Heart right ventricle (tissue), 16 donors: ENCODE data around the gene UHMK1. TPM values are rescaled to one million over a fixed set of nuclear protein-coding genes. Genes with fewer than 3 reads are reported as not detected.

Experiments
- ATAC-seq, 8 donors: fragments of 200-7000 bp; cut with Tn5 transposase; one replicate each; pipeline ENCODE4 v1.9.1; 2020; ENCODE audit warnings: mild to moderate bottlenecking in 8 of 8, moderate library complexity in 8 of 8, moderate number of reproducible peaks in 1 of 8
- DNase-seq, 2 donors: peaks; one replicate each; pipeline ENCODE4 v3.0.0-alpha.2; 2020
- H3K27ac ChIP-seq, 10 donors: fragments of 200-600 bp; sonication (generic) in 2 of 10; one replicate each; pipeline versions ENCODE4 v1.5.0 to v1.8.0; 2020 to 2022; ENCODE audit warnings: mild to moderate bottlenecking in 3 of 10
- H3K27me3 ChIP-seq, 7 donors: fragments of 200-600 bp; one replicate each; pipeline ENCODE4 v1.8.0; 2021 to 2022; ENCODE audit warnings: mild to moderate bottlenecking in 2 of 7
- H3K36me3 ChIP-seq, 9 donors: fragments of 200-600 bp; sonication (generic) in 1 of 9; one replicate each; pipeline versions ENCODE4 v1.5.0 to v1.8.0; 2020 to 2022; ENCODE audit warnings: mild to moderate bottlenecking in 2 of 9
- H3K4me1 ChIP-seq, 9 donors: fragments of 200-600 bp; sonication (generic) in 1 of 9; one replicate each; pipeline versions ENCODE4 v1.5.0 to v1.8.0; 2020 to 2022; ENCODE audit warnings: mild to moderate bottlenecking in 4 of 9
- H3K4me3 ChIP-seq, 10 donors: fragments of 200-600 bp; sonication (generic) in 2 of 10; one replicate each; pipeline versions ENCODE4 v1.5.0 to v1.8.0; 2020 to 2022; ENCODE audit warnings: mild to moderate bottlenecking in 7 of 10, moderate library complexity in 2 of 10
- H3K9me3 ChIP-seq, 11 donors: fragments of 200-600 bp in 10 of 11; sonication (generic) in 2 of 11; one replicate each; pipeline versions ENCODE4 v1.5.0 to v1.8.0; 2013 to 2022; ENCODE audit warnings: mild to moderate bottlenecking in 2 of 11, control low read depth in 1 of 11, moderate library complexity in 1 of 11
- CTCF ChIP-seq, 9 donors: fragments of 200-600 bp; sonication (generic) in 2 of 9; IDR thresholded peaks; one replicate each; pipeline versions ENCODE4 v1.5.0 to v1.8.0; 2021 to 2022; ENCODE audit warnings: antibody characterized with exemption in 9 of 9, mild to moderate bottlenecking in 5 of 9, moderate library complexity in 1 of 9
- WGBS, 2 donors: extraction: QIAGEN DNeasy Blood & Tissue Kit; methylation state at CpG; one replicate each; pipeline ENCODE4 v1.1.7; 2013; ENCODE audit warnings: inconsistent platforms in 1 of 2; 5-methylcytosine and 5-hydroxymethylcytosine counted together
- intact Hi-C, 10 donors: fragments of 100-400 bp; cut with DNase I; formaldehyde crosslinking; loops; one replicate each; pipeline versions ENCODE4 v1.11.1 to v1.14.2; 2022
- polyA plus RNA-seq, 2 donors: library from polyadenylated mRNA; stranded (reverse); fragments of 200-250 nt; gene quantifications; one replicate each; pipeline ENCODE4 v1.2.3, GENCODE V29; 2013
- total RNA-seq, 10 donors: library from RNA; stranded (reverse); fragmentation: NEBNext Ultra II Directional in 3 of 10; extraction: Animal tissue kit (Norgen Biotek cat#: 25700) in 3 of 10; gene quantifications; one replicate each; pipeline versions ENCODE4 v1.2.1 to v1.2.4, GENCODE V29; 2021 to 2023
- donor health status: Arrhythmogenic right ventricular cardiomyopathy.
- donor health status: ischemic (EF 13 %, LVEDD 7.1; RV severe dilation, severe dysfunction).
- donor health status: healthy with polysubstance abuse.
- donor health status: DM: no; HTN: yes; CAD: no.
- donor health status: DM: no; HTN: no; CAD: no.
- donor health status: ischemic (EF 25% LVEDD 6.9; RV normal size, moderate dysfunction).
- donor health status: ischemic (EF 25% LVEDD 5.7; RV mildly dilated, moderate dysfunction).
- donor health status: healthy.
- donor health status: DM: yes; HTN: yes; CAD: no.
- donor health status: Ischemic cardiomyopathy.
- donor health status: ischemic (EF 35%, LVEDD 5.7; RV mildly dilated, moderate dysfunction).
- donor health status: nonischemic (EF 11% LVEDD 7.7; RV severe dilation, severe dysfunction).
- donor health status: DM: yes; HTN: yes; CAD: no.
- donor health status: PGD.
- donor health status: ischemic (EF 29% LVEDD 5.4; RV normal size, mild dysfunction).
- donor health status: nonischemic (EF 23%, LVEDD 6.1; RV moderate dilation, normal function).

The UHMK1 gene
- total and polyA plus RNA-seq, 12 donors = 6.7 to 30.6 (median 20.0) TPM

DNA sequence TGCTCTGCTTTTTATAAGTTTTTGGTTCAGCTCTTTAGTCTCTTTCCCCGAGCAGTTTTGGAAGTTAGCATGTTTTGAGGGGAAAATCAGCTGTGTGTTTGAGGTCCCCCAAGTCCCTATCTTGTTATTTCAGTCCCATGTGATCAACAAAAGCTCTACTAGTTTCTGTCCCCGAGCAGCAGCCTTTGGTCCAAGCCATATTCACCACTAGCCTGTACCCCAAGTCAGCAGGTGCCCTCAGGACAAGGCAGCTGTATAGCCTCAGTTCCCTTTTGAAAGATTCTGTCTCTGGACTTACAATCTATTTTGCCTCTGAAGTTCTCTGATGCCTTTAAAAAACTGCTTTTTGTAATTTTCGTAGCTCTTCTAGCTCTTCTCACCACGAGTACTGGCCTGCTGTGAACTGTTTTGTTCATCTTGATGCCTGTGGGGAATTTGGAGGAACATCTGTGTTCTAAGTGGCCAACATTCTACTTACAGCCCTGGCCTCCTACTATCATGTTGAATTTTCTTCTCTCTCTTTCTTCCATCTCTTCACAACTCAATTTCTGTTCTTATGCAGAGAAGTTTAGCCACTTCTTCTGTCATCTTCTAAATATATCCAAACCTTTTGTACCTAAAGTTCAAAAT lies 80.6 kb downstream of the UHMK1 start:
- H3K9me3 ChIP-seq = no peaks in the 10 kb centered on the region
- peak overlapping the region in 2 of 10 donors; percentile 15 to 18 for H3K27ac ChIP-seq
- ATAC-seq = peak in 4 of 8 donors; percentile 27 to 64 (median 46)

DNA sequence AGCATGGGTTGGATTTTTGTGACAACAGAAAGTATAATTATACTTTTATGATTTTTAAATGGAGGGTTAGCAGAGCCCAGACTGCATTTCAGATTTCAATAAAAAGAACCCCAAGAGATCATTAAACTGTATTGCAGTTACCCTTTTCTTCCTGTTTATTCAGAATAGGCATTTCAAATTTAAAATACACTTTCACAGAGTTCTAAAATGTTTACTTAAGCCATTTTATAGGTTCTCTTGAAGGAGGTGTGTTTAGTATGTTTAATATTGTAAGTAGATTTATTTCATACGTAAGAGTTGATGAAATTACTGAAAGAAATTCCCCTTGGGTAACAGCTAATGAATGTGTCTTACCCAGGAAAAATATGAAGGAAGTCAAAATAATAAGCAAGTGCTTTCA lies 81.3 kb downstream of the UHMK1 start:
- 82 to 87% methylated on average over 1 of the region's 1 CpG for WGBS, 2 donors
- intact Hi-C loops = no loop called here
- no peaks in the 10 kb centered on the region for H3K27me3 ChIP-seq
- H3K4me1 ChIP-seq = peaks cover 0 to 5% (median 0%) of the 10 kb centered on the region in 9 donors
- no peak overlapping the region for H3K27ac ChIP-seq
- H3K4me3 ChIP-seq = no peak overlapping the region
- no peak for DNase-seq
- TF ChIP-seq CTCF (IDR thresholded peaks at IDR 0.05) = no peak
- H3K36me3 ChIP-seq = peaks cover 0 to 77% (median 15%) of the 10 kb centered on the region in 9 donors
- no peaks in the 10 kb centered on the region for H3K9me3 ChIP-seq
- no peak for ATAC-seq

More for the DNA sequence above, 80.6 kb downstream of the UHMK1 start:
- WGBS, 2 donors = 75 to 77% methylated on average over 4 of the region's 4 CpGs
- no peak for DNase-seq
- no peak overlapping the region for H3K4me3 ChIP-seq
- no peaks in the 10 kb centered on the region for H3K27me3 ChIP-seq
- peaks cover 0 to 69% (median 15%) of the 10 kb centered on the region in 9 donors for H3K36me3 ChIP-seq
- TF ChIP-seq CTCF (IDR thresholded peaks at IDR 0.05) = no peak
- H3K4me1 ChIP-seq = peaks cover 0 to 6% (median 0%) of the 10 kb centered on the region in 9 donors
- intact Hi-C loops = no loop called here

Other genes with a start within 250 kb of the UHMK1 start
- gene SPATA46, start 121.0 kb upstream of the UHMK1 start, total RNA-seq = not detected
- not detected for gene SPATA46, start 121.0 kb upstream of the UHMK1 start, polyA plus RNA-seq
- gene C1orf226, start 116.1 kb upstream of the UHMK1 start, total RNA-seq = 1 to 10 TPM; 2.0 to 6.7 (median 5.5) TPM
- 1 to 10 TPM; 1.0 to 1.8 TPM for gene C1orf226, start 116.1 kb upstream of the UHMK1 start, polyA plus RNA-seq
- under 1 TPM in 4 of 10 donors, not detected in 6; 0.15 to 0.60 (median 0.17) TPM for gene SH2D1B, start 85.7 kb upstream of the UHMK1 start, total RNA-seq
- under 1 TPM in 1 of 2 donors, not detected in 1; 0.09 TPM for gene SH2D1B, start 85.7 kb upstream of the UHMK1 start, polyA plus RNA-seq
- gene UAP1, start 63.9 kb downstream of the UHMK1 start, total RNA-seq = 10 to 100 TPM; 14.6 to 48.6 (median 19.0) TPM
- gene UAP1, start 63.9 kb downstream of the UHMK1 start, polyA plus RNA-seq = 10 to 100 TPM; 28.3 to 32.6 TPM
- 10 to 100 TPM; 16.1 to 32.0 (median 22.9) TPM for gene DDR2, start 134.6 kb downstream of the UHMK1 start, total RNA-seq
- gene DDR2, start 134.6 kb downstream of the UHMK1 start, polyA plus RNA-seq = 1 to 10 TPM; 5.1 to 9.3 TPM